Kidney capillary endothelial cell (primary cell): ENCODE results near the gene DUOXA1.
"Not testable (repeated sequence)": the region's sequence is repeated elsewhere in the genome, so short reads cannot be mapped to it uniquely, and the experiment has no call there.

Source experiments
- DNase-seq: peaks from one replicate; pipeline ENCODE4 v3.0.0-alpha.2; 2018; ENCODE audit warnings: low spot score

Gene DUOXA1

DNA sequence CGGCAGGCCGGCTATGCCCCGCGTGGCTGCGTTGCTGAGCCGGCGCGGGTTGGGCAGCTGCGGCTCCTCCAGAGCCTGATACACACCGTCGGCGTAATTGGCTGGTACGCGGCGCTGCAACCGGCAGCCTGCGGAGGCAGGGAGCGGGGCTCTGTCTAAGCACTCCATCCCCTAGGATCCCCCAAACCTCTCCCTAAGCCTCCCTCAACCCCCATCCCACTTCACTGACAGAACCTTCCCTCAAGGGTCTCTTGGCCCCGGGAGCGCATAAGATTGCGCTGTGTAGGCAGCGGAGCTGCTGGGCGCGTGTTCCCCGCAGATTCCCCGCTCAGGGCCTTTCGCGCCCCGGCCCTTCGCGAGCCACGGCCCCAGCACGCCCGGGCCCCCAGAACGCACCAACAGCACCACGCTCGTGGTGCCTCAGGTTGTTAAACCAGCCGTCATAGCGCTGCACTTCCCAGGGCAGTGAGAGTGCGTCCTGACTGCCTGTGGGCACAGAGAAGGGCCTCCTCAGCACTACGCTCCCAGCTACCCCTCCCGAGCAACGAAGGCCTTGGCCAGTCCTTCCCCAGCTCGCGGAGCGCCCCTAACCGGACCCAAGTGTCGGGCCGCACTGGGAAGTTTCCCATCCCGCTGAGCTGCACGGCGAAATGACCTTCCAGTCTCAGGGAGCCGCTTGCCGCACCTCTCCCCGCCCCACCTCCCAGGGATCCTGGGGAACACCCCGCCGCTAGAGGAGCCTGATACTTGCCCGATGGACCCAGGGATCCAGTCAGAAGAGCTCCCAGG, 16.9 kb downstream of the DUOXA1 start:
- DNase-seq = no peak

DNA sequence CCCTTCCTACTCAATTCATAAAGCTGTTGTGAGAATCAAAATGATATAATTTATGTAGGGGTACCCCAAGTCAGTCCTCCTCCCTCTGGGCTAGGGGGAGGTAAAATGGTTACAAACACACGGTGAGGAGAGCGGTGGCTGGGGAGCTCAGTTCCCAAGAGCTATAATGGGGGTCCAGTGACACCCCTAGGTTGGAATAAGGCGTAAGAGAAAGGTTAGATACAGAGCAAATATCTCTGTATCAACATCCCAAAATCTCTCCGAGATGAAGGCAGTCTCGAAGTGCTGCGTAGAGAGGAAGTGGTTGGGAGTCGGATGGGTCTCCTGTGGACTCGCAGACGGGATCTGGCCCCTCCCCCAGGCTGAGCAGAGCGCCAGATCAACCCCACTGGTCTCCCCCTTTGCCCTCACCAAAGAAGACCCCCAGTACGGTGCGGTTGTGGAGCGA, 17.5 kb downstream of the DUOXA1 start:
- DNase-seq = no peak

DNA sequence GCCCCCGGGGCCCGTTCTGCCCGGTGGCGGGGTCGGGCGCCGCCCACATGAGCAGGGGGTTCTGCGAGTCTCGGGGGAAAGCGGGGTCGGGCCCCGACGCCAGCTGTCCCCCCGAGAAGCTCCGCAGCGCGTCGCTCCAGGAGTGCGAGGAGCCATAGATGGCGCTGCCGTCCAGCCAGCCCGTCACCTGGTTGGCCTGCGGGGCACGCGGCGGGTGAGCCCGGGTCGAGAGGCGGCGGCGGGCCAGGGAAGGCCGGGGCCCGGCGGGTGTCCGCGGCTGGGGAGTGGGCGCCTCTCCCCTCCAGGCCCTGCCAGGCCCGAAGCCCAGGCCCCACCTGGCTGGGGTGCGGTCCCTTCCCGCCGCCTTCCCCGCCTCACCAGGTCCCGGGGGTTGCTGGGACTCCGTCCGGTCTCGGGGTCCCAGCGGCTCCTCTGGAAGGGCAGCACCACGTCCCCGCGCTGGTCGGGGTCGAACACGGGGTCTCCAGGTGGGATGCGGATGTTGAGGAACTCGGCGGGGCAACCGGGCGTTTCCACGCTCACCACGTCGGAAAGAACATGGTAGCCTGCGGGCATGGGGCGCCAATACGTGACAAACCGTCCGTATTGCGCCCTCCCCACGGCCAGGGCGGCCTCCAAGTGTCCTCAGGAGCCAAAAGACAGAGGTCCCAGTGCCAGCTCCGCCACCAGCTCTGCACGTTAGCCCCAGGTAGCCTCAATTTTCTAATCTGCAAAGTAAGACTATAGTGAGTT, 18.1 kb downstream of the DUOXA1 start:
- no peak for DNase-seq

DNA sequence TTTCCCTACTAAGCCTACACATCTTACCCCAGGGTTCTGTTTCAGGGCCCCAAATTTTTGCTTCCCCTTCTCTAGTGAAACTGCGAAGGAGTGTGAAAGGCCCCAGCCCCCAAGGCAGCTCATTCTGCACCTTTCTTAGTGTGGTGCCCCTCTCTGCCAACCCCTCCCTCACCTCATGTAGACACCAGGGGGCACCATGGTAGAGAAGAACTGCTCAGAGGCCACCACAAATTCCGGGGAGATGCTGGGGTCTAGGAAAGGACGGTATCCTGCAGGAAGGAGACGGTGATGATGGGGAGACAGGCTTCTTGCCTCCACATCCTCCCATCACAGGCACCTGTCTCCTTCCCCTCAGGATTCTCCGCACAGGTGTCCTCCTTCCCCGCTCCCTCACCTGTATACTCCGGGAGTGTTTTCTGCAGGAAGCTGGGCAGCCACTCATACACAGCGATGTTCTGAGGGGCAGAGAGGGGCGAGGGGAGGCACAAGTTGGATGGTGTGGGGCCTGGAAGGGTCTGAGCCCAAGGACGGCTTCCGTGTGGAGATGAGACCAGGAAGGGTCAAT, 19.3 kb downstream of the DUOXA1 start:
- DNase-seq = no peak

DNA sequence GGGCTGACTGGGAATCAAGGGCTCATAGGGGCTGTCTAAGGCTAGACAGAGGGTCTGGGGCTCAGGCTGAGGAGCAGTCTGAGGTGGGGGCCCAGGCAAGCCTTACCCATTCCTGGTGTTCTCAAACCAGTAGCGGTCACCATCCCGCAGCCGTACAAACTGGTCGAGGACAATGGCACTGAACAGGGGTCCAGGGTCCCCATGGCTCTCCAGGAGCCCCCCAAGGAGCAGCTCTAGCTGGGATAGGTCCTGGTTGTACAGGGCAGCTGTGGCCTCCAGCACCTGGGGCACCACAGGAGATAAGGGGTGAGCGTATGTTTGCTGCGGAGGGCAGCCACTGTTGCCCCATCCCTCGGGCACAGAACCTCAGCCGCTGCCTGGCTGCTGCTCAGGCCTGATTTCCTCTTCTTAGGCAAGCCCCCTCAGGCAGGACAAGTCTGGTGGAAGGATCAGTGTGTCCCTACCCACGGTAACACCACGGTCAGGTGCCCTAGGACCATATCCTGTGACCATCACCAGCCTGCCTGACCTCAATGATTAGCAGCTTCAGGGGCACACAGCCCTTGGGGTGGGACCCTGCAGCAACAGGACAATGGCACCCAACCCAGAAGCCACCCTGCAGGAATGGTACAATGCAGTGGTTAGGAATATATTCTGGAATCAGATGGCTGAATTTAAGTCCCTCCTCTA, 21.6 kb downstream of the DUOXA1 start:
- no peak for DNase-seq

DNA sequence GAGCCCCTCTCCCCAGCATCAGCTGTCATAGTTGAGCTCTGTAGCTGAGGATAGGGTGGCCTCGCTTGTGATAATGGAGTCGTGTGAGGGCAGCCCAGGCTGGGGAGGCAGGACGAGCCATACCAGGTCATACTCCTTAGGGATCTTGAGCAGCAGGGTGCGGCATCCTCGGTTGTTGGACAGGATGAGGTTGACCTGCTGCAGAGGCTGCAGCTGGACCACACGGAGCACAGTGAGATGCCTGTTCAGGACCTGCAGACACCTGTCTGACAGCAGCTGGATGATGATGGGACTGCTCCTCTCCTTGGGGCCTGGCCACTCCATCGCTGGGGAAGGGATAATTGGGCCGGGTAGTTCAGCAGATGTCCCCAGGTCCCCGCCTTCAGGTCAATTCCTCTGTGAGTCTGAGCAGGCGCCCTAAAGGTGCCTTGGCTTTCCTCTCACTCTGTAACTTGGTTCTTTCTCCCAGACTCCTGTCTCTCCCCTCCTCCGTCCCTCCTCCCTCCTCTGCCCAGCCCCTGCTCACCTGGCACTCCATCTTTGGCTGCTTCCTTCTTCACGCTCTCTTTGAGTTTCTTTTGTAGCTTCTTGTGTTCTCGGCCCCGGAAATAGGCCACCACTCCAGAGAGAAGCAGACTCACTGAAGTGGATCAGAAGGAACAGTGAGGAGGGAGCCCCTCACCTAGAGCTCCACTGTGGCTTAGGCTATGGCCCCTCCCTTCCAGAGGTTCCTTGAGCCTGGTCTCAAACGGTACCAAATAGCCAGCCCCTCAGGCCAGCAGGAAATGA, 23.5 kb downstream of the DUOXA1 start:
- DNase-seq = no peak

DNA sequence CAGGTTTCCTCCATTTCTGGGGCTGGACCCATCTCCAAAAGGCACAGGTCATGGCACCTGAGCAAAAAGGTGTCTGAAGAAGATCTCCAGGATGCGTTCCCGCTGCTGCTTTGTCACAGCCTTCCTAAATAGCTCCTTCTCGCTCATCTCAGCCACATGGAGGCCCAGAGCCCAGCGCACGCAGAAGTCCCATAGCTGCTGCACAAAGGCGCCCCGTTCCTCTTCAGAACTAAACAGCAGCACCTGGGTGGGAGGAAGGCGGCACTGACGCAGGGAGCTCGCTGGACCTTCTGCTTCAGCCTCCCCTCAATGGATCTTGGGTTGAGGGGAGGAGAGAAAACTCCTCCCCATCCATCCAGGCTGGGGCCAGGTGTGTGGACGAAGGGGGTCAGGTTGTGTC, 24.1 kb downstream of the DUOXA1 start:
- no peak for DNase-seq

DNA sequence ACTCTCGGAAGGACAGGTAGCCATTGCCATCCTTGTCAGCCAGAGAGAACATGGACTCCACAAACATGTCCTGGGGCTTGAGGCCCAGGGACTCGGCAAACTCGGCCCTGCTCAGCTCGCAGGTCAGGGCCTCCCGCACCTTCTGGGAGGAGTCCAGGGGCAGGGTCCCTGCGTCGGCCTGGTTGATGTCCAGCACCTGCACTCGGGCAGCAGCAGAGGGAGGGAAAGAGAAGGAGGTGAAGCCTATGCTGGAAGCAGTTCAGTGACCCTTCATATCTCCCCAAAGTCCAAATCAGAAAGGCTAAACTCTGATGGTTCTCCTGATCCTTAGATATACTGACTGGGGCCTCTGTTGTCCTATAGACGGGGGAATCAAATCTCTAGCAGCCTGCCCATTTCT, 25.5 kb downstream of the DUOXA1 start:
- DNase-seq = not testable (repeated sequence)

DNA sequence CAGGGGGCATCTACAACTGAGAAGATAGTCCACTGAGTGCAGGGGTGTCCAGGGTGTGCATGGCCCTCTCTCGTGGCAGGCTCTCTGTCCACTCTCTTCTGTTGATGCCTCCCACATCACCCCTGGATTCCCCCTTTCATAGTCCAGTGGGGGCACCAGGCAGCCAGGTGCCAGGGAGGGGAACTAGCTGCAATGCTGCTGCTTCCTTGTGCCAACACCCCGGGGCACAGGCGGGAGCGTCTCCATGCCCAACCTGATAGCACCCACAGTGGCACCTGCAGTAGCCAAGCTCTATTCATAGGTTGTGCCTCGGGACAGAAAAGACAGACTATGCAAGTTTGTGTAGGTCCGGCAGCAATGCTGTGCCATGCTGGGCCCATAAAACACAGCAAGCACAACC, 27.5 kb downstream of the DUOXA1 start:
- DNase-seq = no peak

DNA sequence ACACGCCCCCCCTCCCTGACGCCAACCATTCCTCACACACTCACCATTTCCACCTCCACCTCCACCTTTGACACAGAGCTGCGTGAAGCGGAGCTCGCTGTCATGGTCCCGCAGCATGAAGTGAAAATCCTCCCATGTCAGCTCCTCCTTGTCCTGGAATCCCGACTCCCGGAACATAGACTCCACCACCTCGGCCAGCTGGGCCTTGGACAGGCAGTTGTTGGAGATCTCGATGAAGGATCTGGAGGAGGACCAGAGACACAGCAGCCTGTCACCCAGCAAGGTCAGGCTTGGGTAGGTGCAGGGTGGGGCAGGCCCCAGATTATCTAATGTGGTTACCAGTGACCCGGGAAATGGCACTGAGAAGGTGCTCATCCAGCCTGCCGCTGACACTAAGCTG, 27.9 kb downstream of the DUOXA1 start:
- no peak for DNase-seq

DNA sequence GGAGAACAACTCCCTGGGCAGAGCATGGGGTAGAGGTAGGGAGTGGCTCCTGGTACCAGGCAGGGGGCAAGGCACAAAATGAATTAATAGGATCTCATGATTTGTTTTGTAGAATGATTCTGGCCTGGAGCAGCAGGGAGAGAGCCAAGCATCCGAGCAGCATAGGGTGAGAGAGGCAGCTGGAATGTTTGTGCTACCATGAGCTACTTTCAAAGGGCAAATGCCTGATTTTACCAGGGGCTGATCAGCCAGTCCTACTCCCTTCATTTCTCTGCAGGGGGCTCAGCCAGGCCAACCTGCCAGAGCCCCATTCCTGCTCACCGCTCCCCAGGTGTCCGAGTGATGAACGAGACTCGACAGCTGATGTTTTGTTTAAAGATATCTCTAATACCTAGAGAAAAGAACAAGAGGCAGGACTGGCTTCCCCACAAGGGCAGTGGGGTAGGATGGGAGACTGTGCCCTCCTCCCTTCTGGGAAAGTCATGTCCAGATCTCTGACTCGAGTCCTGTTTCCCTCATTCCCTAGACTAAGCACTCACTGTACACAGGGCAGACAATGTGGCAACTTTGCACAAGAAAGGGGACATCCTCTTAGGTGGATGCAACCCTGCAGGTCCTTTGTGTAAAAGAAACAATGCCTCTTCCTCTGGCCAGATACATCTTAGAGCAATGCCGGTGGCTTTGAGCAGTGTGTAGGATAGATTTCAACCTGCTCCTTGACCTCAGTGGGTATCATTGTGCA, 28.6 kb downstream of the DUOXA1 start:
- no peak for DNase-seq

DNA sequence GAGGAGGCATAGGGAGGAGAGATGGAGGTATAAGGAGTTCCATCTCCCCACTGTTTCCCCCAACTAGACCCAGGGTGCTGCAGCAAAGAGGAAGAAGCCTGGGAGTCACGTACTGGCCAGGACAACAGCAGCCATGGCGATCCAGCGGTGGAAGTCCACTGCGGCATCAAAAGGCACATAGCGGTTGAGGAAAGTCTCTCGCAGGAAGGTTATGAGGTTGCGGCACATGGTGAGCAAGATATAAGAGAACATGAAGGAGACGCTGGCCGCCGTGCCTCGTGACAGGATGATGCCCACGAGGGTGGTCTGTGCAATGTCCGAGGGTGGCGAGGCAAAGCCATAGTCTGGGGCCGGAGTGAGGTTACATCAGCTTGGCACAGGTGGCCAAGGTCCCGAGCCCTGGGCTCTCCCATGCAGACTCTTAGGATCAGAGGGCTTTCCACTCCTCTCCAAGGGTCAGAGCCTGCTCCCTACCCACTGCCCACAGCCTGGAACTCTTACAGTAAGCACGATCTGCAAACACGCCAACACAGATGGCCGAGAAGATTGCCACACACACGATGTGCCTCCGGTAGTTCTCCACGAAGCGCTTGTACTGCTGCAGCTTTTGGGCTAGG, 30.0 kb downstream of the DUOXA1 start:
- DNase-seq = no peak

DNA sequence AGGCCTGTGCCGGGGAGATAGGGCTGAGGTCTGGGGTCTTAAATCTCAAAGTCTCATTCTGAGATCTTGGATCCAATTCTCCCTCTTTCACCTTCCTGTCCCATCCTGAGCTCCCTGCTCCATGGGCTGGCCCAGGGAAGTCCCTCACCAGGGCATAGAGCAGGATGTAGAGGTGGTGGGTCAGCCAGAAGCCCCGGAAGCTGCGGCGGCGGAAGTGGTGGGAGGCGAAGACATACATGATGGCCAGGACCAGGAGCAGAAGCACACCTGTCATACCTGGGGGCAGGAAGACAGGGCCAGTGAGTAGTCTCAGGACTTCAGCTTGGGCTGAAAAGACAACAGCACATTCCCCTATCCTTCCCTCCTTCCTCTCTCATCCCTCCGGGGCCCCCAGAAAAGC, 32.2 kb downstream of the DUOXA1 start:
- DNase-seq = no peak

DNA sequence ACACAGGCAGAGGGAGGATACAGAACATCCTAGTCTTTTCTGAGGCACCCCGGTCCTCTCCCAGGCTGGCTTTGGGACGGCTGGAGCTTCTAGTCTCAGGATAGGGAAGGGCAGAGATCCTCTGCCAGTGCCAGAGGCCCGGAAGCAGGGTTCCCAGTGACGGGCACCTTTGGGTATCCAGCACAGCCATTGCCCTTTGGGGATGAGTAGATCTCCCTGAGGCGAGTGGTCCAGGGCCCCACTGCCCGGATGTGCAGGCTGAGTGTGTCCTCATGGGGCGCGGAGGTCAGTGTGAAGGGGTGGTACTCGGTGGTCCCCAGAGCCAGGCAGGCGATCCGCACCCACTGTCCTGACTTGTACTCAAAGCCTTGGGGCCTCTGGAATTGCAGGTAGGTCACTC, 34.0 kb downstream of the DUOXA1 start:
- no peak for DNase-seq

DNA sequence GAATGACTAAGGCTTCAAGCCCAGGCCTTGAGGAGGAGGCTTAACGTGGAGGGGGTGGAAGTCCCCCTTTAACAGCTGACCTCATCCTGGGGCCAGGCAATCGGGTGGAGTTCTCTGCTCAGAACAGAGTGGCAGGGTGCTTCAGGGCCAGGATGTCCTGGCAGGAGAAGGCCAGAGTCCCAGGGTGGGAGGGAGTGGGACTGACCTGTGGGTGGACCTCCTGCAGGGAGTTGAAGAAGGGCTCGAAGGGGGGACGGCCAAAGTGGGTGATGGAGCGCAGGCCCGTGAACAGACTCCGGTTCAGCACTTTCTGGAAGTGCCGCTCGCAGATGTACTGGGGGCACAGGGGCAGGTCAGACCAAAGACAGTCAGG, 35.3 kb downstream of the DUOXA1 start:
- DNase-seq = no peak

DNA sequence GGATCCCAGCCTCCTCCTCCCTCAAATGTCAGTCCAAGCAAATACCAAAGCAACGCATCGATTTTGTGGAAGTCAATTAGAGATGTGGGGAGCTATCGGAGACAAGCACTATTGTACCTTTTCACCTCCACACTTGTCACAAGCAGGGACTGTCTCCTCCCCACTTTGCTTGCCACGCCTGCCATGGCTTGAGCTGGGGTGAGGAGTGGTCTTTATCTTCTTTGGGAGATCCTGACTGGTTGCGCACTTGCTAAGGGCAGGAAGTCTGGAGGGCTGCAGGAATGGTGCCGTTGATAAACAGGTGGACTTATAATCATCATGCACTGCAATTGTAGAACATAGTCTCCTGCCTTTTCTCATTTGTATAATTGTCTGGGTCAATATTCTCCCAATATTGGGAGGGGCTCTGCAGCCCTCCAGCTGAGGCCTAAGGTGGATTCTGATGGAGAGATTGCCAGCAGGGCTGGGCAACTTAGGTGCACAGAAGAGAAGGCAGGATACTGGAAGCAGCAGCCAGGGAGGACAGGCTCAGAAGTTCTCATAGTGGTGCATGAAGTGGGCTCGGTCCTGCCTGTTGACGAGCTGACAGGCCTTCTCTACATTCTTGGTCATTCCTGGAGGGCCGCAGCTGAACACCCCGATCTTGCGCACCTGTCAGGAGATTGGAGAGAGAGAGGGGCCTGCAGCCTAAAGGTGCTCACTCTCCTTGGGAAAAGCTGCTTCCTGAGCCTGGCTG, 35.9 kb downstream of the DUOXA1 start:
- DNase-seq = no peak

DNA sequence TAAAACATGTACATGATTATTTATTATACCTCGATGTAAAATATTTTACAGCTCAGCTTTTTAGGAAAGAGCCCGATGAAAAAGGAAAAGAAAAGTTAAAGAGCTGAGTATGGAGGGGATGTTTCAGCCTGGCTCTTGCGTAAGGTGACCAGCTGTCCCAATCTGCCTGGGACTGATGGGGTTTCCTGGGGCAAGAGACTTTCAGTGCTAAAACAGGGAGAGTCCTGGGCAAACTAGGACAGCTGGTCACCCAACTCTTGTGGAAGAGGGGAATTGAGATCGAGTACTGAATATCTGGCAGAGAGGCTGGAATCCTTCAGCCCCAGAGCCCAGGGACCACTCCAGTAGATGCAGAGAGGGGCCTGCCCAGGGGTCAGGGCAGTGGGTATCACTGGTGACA, 36.7 kb downstream of the DUOXA1 start:
- DNase-seq = no peak

DNA sequence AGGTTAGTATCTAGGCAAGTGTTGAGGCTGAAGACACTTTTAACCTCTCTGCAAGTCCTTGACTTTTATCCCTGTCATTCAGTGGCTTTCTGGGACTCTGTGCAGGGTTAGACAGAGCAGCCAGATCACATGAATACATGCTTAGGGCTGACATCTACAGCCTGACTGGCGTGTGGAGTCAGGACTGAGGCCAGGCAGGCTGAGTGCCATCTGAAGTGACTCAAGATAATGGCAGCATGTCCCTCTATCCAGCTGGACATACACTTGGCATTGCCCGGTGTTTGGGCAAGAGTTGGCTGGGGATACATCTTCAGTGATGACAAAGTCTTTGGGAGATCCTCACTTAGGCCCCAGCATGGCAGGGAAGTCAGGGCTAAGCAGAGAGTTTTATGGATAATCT, 38.1 kb downstream of the DUOXA1 start:
- no peak for DNase-seq

DNA sequence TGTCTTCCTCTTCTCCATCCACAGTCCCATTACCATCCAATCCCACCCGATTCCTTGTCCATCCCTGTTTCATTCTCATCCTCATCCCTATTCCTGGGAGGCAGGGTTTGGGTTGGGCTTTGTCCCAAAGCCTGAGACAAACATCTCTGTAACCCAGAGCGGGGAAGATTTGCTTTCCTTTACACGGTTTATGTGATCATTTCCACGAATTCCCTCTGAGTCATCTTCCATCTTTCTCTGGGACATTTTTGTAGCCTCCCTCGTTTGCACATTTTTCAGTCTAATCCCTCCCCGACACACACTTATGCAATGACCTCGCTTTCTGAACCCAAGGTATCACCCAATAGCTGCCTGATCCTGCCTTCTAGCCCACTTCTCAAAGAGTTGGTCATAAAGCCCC, 38.5 kb downstream of the DUOXA1 start:
- DNase-seq = no peak
